Dedifferentiated amniotic fluid mesenchymal stem cell (primary cell): ENCODE results near the gene TTC9B.

Source experiments
- DNase-seq: peaks from one replicate; pipeline ENCODE4 v3.0.0-alpha.2; 2016; ENCODE audit errors: extremely low spot score

TTC9B gene

GRCh38 chr19:40247735-40248262 lies 29.6 kb upstream of the TTC9B start:
- DNase-seq = no peak

- no peak for DNase-seq
Measured at GRCh38 chr19:40247178-40247577, 29.0 kb upstream of the TTC9B start.

GRCh38 chr19:40246292-40247073 lies 28.3 kb upstream of the TTC9B start:
- DNase-seq = no peak

- DNase-seq = no peak
Measured at GRCh38 chr19:40245506-40246128, 27.4 kb upstream of the TTC9B start.

- DNase-seq = no peak
Measured at GRCh38 chr19:40244579-40245317, 26.6 kb upstream of the TTC9B start.

- DNase-seq = no peak
Measured at GRCh38 chr19:40243181-40243580, 25.0 kb upstream of the TTC9B start.

GRCh38 chr19:40242480-40242879 lies 24.3 kb upstream of the TTC9B start:
- no peak for DNase-seq

- DNase-seq = no peak
Measured at GRCh38 chr19:40241809-40242384, 23.7 kb upstream of the TTC9B start.

GRCh38 chr19:40241125-40241808 lies 23.1 kb upstream of the TTC9B start:
- no peak for DNase-seq

GRCh38 chr19:40240332-40240731 lies 22.1 kb upstream of the TTC9B start:
- no peak for DNase-seq

- DNase-seq = no peak
Measured at GRCh38 chr19:40239415-40240226, 21.4 kb upstream of the TTC9B start.

GRCh38 chr19:40238775-40239174 lies 20.6 kb upstream of the TTC9B start:
- no peak for DNase-seq

- no peak for DNase-seq
Measured at GRCh38 chr19:40237791-40238190, 19.6 kb upstream of the TTC9B start.

- no peak for DNase-seq
Measured at GRCh38 chr19:40236366-40236765, 18.2 kb upstream of the TTC9B start.

GRCh38 chr19:40236026-40236355 lies 17.8 kb upstream of the TTC9B start:
- no peak for DNase-seq

- no peak for DNase-seq
Measured at GRCh38 chr19:40235238-40236025, 17.2 kb upstream of the TTC9B start.

- no peak for DNase-seq
Measured at GRCh38 chr19:40234429-40235237, 16.4 kb upstream of the TTC9B start.

GRCh38 chr19:40233811-40234389 lies 15.7 kb upstream of the TTC9B start:
- no peak for DNase-seq
